Ovary (tissue), 9 donors: ENCODE measurements around the gene ABCC5. TPM values are rescaled to one million over a fixed set of nuclear protein-coding genes. Genes with fewer than 3 reads are reported as not detected.

Experiments
- DNase-seq, 5 donors: peaks; one replicate each; pipeline ENCODE4 v3.0.0-alpha.2; 2019 to 2020
- H3K27ac ChIP-seq, 2 donors: fragments of 200-600 bp; one replicate each; pipeline versions ENCODE4 v1.5.1 to v1.8.0; 2019 to 2022
- H3K27me3 ChIP-seq: fragments of 200-600 bp; one replicate; pipeline ENCODE4 v1.8.0; 2022
- H3K36me3 ChIP-seq: fragments of 200-600 bp; sonication (generic); one replicate; pipeline ENCODE4 v1.5.1; 2019
- H3K4me1 ChIP-seq: one replicate; pipeline ENCODE4 v1.8.1; 2013; ENCODE audit warnings: mild to moderate bottlenecking, moderate library complexity; ENCODE audit not compliant: insufficient read depth
- H3K4me3 ChIP-seq: fragments of 200-600 bp; sonication (generic); one replicate; pipeline ENCODE4 v1.5.1; 2017
- H3K9me3 ChIP-seq, 2 donors: fragments of 200-600 bp in 1 of 2; sonication (generic) in 1 of 2; one replicate each; pipeline versions ENCODE4 v1.5.1 to v1.8.1; 2013 to 2019; ENCODE audit warnings: mild to moderate bottlenecking in 1 of 2, moderate library complexity in 1 of 2
- EP300 ChIP-seq: sonication (generic); formaldehyde crosslinking; IDR thresholded peaks from one replicate; pipeline ENCODE4 v1.6.1; 2017; ENCODE audit warnings: antibody characterized with exemption
- POLR2A ChIP-seq: fragments of 450-650 bp; IDR thresholded peaks from one replicate; pipeline ENCODE4 v1.6.1; 2017; ENCODE audit warnings: antibody characterized with exemption, mild to moderate bottlenecking, moderate library complexity
- WGBS, 3 donors: extraction: QIAGEN DNeasy Blood & Tissue Kit in 1 of 3; methylation state at CpG; one replicate each; pipeline versions ENCODE4 v1.1.5 to v1.1.7; 2013 to 2017; 5-methylcytosine and 5-hydroxymethylcytosine counted together
- intact Hi-C, 4 donors: fragments of 100-400 bp; cut with DNase I; formaldehyde crosslinking; loops; one replicate each; pipeline versions ENCODE4 v1.11.0 to v1.15.1; 2022 to 2023
- polyA plus RNA-seq, 2 donors: library from polyadenylated mRNA; stranded (reverse); fragments of 200-250 nt in 1 of 2; fragments of 350-450 nt in 1 of 2; fragmentation: Illumina TruSeq in 1 of 2; extraction: RNeasy Lipid Tissue Mini Kit (QIAGEN cat#74804) in 1 of 2; gene quantifications; one replicate each; pipeline ENCODE4 v1.2.3, GENCODE V29; 2013 to 2014
- total RNA-seq, 7 donors: library from RNA; depleted of rRNA in 2 of 7; stranded (reverse); fragments of >200 nt in 2 of 7; fragmentation: NEBNext Ultra II Directional in 3 of 7; extraction: Animal tissue kit (Norgen Biotek cat#: 25700) in 3 of 7; gene quantifications; one replicate each; pipeline versions ENCODE4 v1.1.0 to v1.2.4, GENCODE V29; 2016 to 2023
- TF ChIP-seq, protein P1 (sequence below), 3 donors: fragments of 450-650 bp in 2 of 3; fragments of 200-600 bp in 1 of 3; IDR thresholded peaks; one replicate each; pipeline versions ENCODE4 v1.5.1 to v1.8.0; 2016 to 2022; ENCODE audit warnings: antibody characterized with exemption in 3 of 3, mild to moderate bottlenecking in 1 of 3
- donor health status: DM: no; HTN: no; CAD: no; lungs with moderate emphysema.
- donor health status: DM: no; HTN: no; CAD: no.
- donor health status: Bipolar disorder and iron deficiency.
- donor health status: DM: yes; HTN: yes; CAD: no.
- donor health status: DM: no; HTN: no; CAD: no.
- donor health status: DM: yes; HTN: yes; CAD: no.

ABCC5 gene
- total and polyA plus RNA-seq, 9 donors: 16.3 to 29.4 (median 19.8) TPM

DNA sequence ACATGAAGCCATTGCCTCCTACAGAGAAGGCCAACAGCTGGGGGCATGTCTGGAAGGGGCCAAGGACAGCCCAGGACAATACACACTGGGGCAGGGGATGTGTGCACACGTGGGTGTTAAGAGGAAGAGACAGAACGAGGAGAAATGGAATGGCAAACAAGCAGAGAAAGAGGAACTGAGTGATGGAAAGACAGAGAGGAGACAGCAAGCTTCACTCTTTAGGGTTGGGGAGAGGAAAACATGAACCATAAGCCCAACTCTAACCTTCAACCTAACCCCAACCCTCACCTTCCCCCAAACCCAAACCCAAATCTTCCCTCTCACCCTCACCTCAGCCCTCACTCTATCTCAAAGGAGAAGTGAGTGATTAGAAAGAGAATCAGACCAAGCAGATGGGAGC lies 121.1 kb downstream of the ABCC5 start:
- 36 to 38% (median 37%) methylated on average over 2 of the region's 2 CpGs for WGBS, 3 donors
- intact Hi-C loops: loop anchor here in 3 of 4 donors (5.0 to 10.0 kb wide), 4 partner anchors 121 to 358 kb away; partner anchors contain the start of genes ABCC5 (in 2 of the 3), ALG3 (in 2 of the 3) and EEF1AKMT4 (in 2 of the 3)

DNA sequence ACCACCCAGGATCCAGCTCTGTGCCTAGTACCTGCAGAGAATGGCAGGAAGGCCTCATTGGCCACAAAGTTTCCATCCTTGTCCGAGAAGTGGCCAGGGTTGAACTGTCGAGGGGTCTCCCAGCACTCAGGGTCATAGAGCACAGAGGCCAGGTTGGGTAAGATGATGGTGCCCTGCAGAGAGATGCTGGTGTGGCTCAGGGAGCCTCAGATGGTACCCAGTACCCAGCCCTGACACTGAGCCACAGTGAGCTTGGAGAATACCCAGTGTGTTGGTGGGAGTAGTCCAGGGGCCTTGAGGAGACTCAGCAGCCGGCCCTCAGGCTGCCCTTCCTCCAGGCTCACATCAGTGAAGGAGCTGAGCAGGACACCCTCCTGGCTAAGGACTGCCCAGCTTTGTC lies 121.5 kb downstream of the ABCC5 start:
- intact Hi-C loops: loop anchor here in 3 of 4 donors (5.0 to 10.0 kb wide), 4 partner anchors 121 to 359 kb away; partner anchors contain the start of genes ABCC5 (in 2 of the 3), ALG3 (in 2 of the 3) and EEF1AKMT4 (in 2 of the 3)
- Histone ChIP-seq H3K27ac (no peak overlapping the region), H3K36me3 (no peaks in the 10 kb centered on the region), H3K4me1 (no peaks in the 10 kb centered on the region), H3K27me3 (no peaks in the 10 kb centered on the region), H3K9me3 (no peaks in the 10 kb centered on the region), H3K4me3 (no peak overlapping the region)
- TF ChIP-seq POLR2A (no peak), EP300 (no peak)
- TF ChIP-seq, protein P1, sequence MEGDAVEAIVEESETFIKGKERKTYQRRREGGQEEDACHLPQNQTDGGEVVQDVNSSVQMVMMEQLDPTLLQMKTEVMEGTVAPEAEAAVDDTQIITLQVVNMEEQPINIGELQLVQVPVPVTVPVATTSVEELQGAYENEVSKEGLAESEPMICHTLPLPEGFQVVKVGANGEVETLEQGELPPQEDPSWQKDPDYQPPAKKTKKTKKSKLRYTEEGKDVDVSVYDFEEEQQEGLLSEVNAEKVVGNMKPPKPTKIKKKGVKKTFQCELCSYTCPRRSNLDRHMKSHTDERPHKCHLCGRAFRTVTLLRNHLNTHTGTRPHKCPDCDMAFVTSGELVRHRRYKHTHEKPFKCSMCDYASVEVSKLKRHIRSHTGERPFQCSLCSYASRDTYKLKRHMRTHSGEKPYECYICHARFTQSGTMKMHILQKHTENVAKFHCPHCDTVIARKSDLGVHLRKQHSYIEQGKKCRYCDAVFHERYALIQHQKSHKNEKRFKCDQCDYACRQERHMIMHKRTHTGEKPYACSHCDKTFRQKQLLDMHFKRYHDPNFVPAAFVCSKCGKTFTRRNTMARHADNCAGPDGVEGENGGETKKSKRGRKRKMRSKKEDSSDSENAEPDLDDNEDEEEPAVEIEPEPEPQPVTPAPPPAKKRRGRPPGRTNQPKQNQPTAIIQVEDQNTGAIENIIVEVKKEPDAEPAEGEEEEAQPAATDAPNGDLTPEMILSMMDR (IDR thresholded peaks at IDR 0.05): no peak
- DNase-seq: no peak
- 63 to 84% (median 73%) methylated on average over 3 of the region's 3 CpGs for WGBS, 3 donors

More for the DNA sequence above, 121.1 kb downstream of the ABCC5 start:
- Histone ChIP-seq H3K4me1 (no peaks in the 10 kb centered on the region), H3K9me3 (no peaks in the 10 kb centered on the region), H3K27ac (no peak overlapping the region), H3K36me3 (no peaks in the 10 kb centered on the region), H3K27me3 (no peaks in the 10 kb centered on the region), H3K4me3 (no peak overlapping the region)
- no peak for DNase-seq
- no peak for TF ChIP-seq POLR2A
- no peak for TF ChIP-seq EP300
- TF ChIP-seq, protein P1 (IDR thresholded peaks at IDR 0.05): no peak

DNA sequence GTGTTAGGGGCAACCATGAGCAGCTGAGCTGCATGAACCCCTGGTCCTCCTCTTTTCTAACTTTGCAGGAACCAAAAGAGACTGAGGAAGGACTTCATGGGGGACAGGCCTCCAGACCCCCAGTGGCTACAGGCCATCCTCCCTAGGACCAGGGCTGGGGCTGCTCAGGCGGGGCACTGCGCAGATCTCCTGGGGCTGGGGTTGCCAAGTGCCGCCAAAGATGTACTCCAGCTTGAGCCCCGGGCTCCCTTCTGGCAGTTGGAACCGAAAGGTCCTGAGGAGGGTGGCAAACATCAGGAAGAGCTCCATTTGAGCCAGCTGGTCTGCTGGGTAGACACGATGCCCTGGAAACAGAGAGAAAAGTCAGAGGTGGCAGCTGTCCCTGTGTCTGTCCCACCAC lies 121.9 kb downstream of the ABCC5 start:
- DNase-seq: no peak
- no peaks in the 10 kb centered on the region for H3K36me3 ChIP-seq
- H3K27me3 ChIP-seq: no peaks in the 10 kb centered on the region
- H3K9me3 ChIP-seq: no peaks in the 10 kb centered on the region
- intact Hi-C loops: loop anchor here in 3 of 4 donors (5.0 to 10.0 kb wide), 4 partner anchors 122 to 359 kb away; partner anchors contain the start of genes ABCC5 (in 2 of the 3), ALG3 (in 2 of the 3) and EEF1AKMT4 (in 2 of the 3)
- 80 to 93% (median 86%) methylated on average over 6 of the region's 6 CpGs for WGBS, 3 donors
- TF ChIP-seq EP300: no peak
- TF ChIP-seq, protein P1 (IDR thresholded peaks at IDR 0.05): no peak
- TF ChIP-seq POLR2A: no peak
- H3K27ac ChIP-seq: no peak overlapping the region
- H3K4me1 ChIP-seq: no peaks in the 10 kb centered on the region
- no peak overlapping the region for H3K4me3 ChIP-seq

DNA sequence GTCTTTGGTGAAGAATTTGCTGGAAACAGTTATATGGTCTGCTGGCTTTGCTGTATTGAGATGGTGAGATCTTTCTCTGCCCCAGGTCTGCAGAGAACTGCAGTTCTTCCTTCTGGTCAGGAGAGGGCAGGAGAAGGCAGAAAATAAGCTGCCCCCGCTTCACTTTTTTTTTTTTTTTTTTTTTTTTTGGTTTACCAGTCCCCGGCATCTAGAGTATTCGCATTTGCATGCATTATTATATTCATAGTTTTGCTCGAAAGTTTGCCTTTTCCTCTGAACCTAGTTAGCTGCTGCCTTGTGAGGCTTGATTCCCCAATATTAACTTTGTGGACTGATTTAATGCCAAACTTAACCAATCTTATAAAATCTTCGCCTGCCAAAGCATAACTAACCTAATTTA lies 122.4 kb downstream of the ABCC5 start:
- DNase-seq: peak in 1 of 5 donors; percentile 32
- Histone ChIP-seq H3K9me3 (no peaks in the 10 kb centered on the region), H3K4me3 (no peak overlapping the region), H3K36me3 (no peaks in the 10 kb centered on the region), H3K27ac (no peak overlapping the region), H3K4me1 (no peaks in the 10 kb centered on the region), H3K27me3 (no peaks in the 10 kb centered on the region)
- TF ChIP-seq EP300: no peak
- TF ChIP-seq, protein P1 (IDR thresholded peaks at IDR 0.05): peak in 2 of 3 donors; percentile 33 to 35
- intact Hi-C loops: loop anchor here in 3 of 4 donors (5.0 to 10.0 kb wide), 4 partner anchors 122 to 360 kb away; partner anchors contain the start of genes ABCC5 (in 2 of the 3), ALG3 (in 2 of the 3) and EEF1AKMT4 (in 2 of the 3)
- WGBS, 3 donors: 16 to 17% (median 16%) methylated on average over 5 of the region's 5 CpGs
